KMS-11 (cell line): ENCODE measurements around the gene DNAAF3.

ENCODE experiments used
- H2AFZ ChIP-seq: fragments of 200-600 bp; sonication (generic); 2 replicates; pipeline ENCODE4 v1.6.1; 2016; ENCODE audit warnings: antibody characterized with exemption, mixed run types, low read depth
- H3K27ac ChIP-seq: fragments of 200-600 bp; sonication (generic); 2 replicates; pipeline ENCODE4 v1.6.1; 2016; ENCODE audit warnings: mild to moderate bottlenecking, mixed run types
- H3K27me3 ChIP-seq: fragments of 200-600 bp; sonication (generic); 2 replicates; pipeline ENCODE4 v1.6.1; 2017; ENCODE audit warnings: mild to moderate bottlenecking, low read depth, mixed run types, moderate library complexity; ENCODE audit not compliant: insufficient read depth
- H3K36me3 ChIP-seq: fragments of 200-600 bp; sonication (generic); 2 replicates; pipeline ENCODE4 v1.6.1; 2017; ENCODE audit warnings: mild to moderate bottlenecking, mixed run types; ENCODE audit not compliant: insufficient read depth
- H3K4me1 ChIP-seq: fragments of 200-600 bp; sonication (generic); 2 replicates; pipeline ENCODE4 v1.6.1; 2016; ENCODE audit warnings: mild to moderate bottlenecking, low read depth, mixed run types; ENCODE audit not compliant: poor library complexity, severe bottlenecking
- H3K4me2 ChIP-seq: fragments of 200-600 bp; sonication (generic); 2 replicates; pipeline ENCODE4 v1.7.0; 2016; ENCODE audit warnings: mild to moderate bottlenecking, mixed run types
- H3K4me3 ChIP-seq: fragments of 200-600 bp; sonication (generic); IDR thresholded peaks from 2 replicates; pipeline ENCODE4 v1.6.1; 2017; ENCODE audit warnings: low read depth, low read length, mixed read lengths; ENCODE audit not compliant: insufficient read depth
- H3K79me2 ChIP-seq: fragments of 200-600 bp; sonication (generic); 2 replicates; pipeline ENCODE4 v1.6.1; 2016; ENCODE audit warnings: low read depth, mixed run types; ENCODE audit not compliant: insufficient read depth
- H3K9ac ChIP-seq: fragments of 200-600 bp; sonication (generic); 2 replicates; pipeline ENCODE4 v1.6.1; 2016; ENCODE audit warnings: mild to moderate bottlenecking, mixed run types
- H4K20me1 ChIP-seq: fragments of 200-600 bp; sonication (generic); 2 replicates; pipeline ENCODE4 v1.6.1; 2016; ENCODE audit warnings: mild to moderate bottlenecking, mixed run types; ENCODE audit not compliant: insufficient read depth
- CTCF ChIP-seq: fragments of 200-600 bp; sonication (generic); conservative IDR thresholded peaks from 2 replicates; pipeline ENCODE4 v1.6.1; 2017; ENCODE audit warnings: low read depth, mild to moderate bottlenecking, antibody characterized with exemption, low read length, moderate library complexity, mixed read lengths

DNAAF3 gene

GRCh38 chr19:55166530-55167268 is at the start of gene DNAAF3:
Gene DNAAF3 (minus strand): TSS chr19:55166613. CDS start chr19:55166413, 200 bp downstream.
- Histone ChIP-seq H3K9ac (no peak within 1 kb of the TSS), H3K79me2 (no peaks in the 10 kb centered on the region), H3K27ac (no peak within 1 kb of the TSS), H2AFZ (no peak within 1 kb of the TSS; the same call in 1 of the 2 replicates), H3K27me3 (peaks cover 86% of the 10 kb centered on the region), H3K4me1 (no peaks in the 10 kb centered on the region), H3K4me3 (no peak within 1 kb of the TSS), H3K36me3 (no peaks in the 10 kb centered on the region), H4K20me1 (no peaks in the 10 kb centered on the region), H3K4me2 (no peak within 1 kb of the TSS)
- no peak for TF ChIP-seq CTCF

GRCh38 chr19:55213547-55213946 is 47.1 kb upstream of the DNAAF3 start:
- H3K36me3 ChIP-seq, result no peaks in the 10 kb centered on the region
- peaks cover 58% of the 10 kb centered on the region for H3K27me3 ChIP-seq
- H3K4me3 ChIP-seq, result no peak overlapping the region
- no peak for TF ChIP-seq CTCF
- no peaks in the 10 kb centered on the region for H3K4me1 ChIP-seq
- no peak overlapping the region for H3K27ac ChIP-seq
- no peaks in the 10 kb centered on the region for H3K79me2 ChIP-seq
- no peak overlapping the region for H3K9ac ChIP-seq
- H2AFZ ChIP-seq, result no peak overlapping the region
- H3K4me2 ChIP-seq, result no peak overlapping the region
- H4K20me1 ChIP-seq, result no peaks in the 10 kb centered on the region

- Histone ChIP-seq H3K4me1 (no peaks in the 10 kb centered on the region), H3K4me2 (no peak overlapping the region), H3K4me3 (no peak overlapping the region), H3K79me2 (no peaks in the 10 kb centered on the region), H3K9ac (no peak overlapping the region), H3K36me3 (no peaks in the 10 kb centered on the region), H3K27me3 (peaks cover 58% of the 10 kb centered on the region), H3K27ac (no peak overlapping the region), H4K20me1 (no peaks in the 10 kb centered on the region), H2AFZ (no peak overlapping the region)
- TF ChIP-seq CTCF, result peak; percentile 91
Observed at GRCh38 chr19:55212447-55212846, 46.0 kb upstream of the DNAAF3 start.

GRCh38 chr19:55209693-55210472 is 43.5 kb upstream of the DNAAF3 start:
- Histone ChIP-seq H2AFZ (no peak overlapping the region), H3K36me3 (no peaks in the 10 kb centered on the region), H3K4me2 (no peak overlapping the region), H3K79me2 (no peaks in the 10 kb centered on the region), H3K27me3 (peaks cover 65% of the 10 kb centered on the region), H3K27ac (no peak overlapping the region), H4K20me1 (no peaks in the 10 kb centered on the region), H3K4me3 (no peak overlapping the region), H3K9ac (no peak overlapping the region), H3K4me1 (no peaks in the 10 kb centered on the region)
- no peak for TF ChIP-seq CTCF
